HG03565 (cell line): ENCODE results near the gene ARHGAP1.
"Not testable (repeated sequence)": the region's sequence is repeated elsewhere in the genome, so short reads cannot be mapped to it uniquely, and the experiment has no call there.

Source experiments
- ATAC-seq: cut with Tn5 transposase; IDR thresholded peaks from one replicate; pipeline ENCODE4 v1.9.1; 2021; ENCODE audit warnings: mild to moderate bottlenecking, moderate library complexity; ENCODE audit not compliant: unreplicated experiment

Gene ARHGAP1

DNA sequence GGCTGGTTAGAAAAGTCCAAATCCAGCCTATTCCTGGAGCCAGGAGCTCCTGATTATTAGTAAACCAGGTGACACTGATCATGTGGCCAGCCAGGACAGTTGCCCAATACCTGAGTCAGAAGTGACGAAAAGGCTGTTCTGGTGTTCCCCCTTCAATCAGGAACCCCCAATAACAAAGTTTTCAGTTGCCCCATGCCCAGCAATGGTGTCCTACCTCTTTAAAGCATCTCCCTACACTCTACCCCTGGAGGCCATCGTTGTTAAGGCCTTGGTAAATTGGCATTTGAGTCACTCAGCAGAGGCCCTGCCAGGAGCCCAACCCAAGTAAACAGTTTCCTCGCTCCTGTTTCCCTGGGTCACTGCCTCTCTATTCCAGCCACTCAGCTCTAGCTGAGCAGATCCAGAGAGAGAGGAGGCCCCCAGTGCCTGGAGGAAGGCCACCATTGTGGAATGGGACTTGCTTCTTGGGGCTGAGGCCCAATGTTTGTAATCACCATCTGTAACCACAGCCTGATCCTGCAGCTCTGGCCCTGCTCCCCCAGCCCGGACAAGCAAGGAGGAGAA lies 25.0 kb downstream of the ARHGAP1 start:
- ATAC-seq, result no peak

DNA sequence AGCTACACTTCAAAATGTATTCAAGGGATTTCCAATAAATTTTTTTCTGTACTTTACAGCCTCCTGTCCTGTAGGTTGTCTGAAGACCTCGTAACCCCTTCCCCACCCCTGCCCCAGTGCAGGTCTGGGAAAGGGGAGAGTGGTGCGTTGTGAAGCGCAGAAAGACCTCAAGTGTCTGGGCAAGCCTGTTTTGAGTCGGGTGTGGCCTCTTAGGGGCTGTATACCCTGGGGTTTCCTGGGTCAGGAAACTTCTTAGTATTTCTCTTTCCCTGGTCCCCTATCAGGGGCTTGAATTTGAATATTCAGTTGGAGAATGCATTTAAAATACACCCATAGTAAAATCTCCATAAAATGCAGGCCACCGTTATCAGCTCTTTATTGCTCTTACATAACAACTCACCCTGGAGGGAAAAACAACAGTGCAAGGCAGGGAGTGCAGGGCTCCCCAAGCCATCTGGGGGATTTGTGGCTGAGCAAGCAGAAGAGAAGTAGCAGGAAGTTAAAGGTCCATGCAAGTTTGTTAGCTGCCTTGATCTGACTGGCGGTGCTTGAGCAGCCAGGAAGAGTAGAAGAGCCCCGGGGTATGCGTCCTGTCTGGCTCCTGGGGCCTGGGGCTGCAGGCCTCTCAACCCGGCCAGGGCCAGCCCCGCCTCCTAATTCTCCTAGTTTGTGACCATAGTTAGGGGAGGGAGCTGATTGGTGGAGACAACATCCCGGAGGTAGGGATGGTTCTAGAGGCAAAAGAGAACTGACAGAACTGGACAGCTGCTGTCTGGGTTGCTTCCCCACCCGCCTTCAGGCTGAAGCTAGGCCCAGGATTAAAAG lies 25.7 kb downstream of the ARHGAP1 start:
- ATAC-seq, result no peak

DNA sequence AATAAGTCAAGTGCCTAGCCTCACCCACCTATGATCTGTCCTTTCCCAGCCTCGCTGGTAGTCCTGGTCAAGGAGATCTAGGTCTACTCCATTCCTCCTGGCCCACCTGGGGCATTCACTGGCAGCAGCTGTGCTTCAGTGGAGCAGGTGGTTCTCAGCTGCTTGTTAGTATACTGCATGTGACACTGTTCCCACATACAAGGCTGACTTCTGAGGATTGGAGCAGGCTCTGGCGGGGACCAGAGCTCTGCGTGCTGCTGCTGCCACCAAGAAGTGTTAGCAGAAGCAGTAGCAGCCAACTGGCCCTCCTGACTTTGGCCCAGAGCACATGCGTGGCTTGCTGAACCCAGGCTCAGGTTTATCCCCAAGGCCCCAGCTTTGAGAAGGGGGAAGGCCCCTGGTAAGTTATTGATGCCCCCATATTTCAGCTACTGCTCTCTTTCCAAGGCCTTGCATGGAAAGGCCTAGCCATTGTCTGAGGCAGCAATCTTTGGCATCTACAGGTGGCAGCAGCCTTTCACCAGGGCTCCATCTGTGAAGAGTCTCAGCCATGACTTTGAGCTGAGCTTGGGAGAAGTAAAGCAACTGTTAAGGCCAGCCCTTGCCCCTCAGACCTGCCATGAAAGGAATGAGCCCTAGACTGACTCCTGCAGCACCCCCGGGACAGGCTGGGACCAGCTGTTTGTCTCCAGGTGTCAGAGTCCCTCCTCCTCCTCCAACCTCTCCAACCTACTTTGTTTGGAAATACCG lies 26.5 kb downstream of the ARHGAP1 start:
- no peak for ATAC-seq

GRCh38 chr11:46672381-46672839 lies 28.0 kb downstream of the ARHGAP1 start:
- no peak for ATAC-seq

DNA sequence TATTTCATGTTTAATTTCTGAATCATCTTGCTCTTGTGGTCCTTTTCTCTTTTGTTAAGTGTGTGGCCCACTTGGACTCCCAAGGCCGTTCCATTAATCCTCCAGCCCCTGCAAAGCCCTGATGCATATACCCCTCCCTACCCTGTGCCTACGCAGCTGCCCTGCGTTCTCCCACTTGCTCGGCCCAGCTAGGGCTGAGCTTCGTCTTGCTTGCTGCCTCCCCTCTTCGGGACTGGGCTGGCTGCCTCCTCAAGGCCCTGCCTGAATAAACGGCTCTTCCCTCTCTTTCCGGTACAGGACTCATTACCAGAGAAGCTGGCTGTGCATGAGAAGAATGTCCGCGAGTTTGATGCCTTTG lies 28.5 kb downstream of the ARHGAP1 start:
- ATAC-seq, result no peak

DNA sequence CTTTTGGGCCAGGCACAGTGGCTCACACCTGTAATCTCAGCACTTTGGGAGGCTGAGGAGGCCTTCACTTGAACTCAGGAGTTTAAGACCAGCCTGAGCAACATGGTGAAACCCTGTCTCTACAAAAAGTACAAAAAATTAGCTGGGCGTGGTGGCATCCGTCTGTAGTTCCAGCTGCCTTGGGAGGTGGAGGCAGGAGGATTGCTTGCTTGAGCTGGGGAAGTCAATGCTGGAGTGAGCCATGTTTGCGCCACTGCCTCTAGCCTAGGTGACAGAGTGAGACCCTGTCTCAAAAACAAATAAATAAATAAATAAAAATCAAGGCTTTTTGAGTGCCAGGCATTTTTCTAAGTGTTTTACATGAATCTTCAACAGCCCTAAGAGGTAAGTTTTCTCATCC lies 29.9 kb downstream of the ARHGAP1 start:
- not testable (repeated sequence) for ATAC-seq

DNA sequence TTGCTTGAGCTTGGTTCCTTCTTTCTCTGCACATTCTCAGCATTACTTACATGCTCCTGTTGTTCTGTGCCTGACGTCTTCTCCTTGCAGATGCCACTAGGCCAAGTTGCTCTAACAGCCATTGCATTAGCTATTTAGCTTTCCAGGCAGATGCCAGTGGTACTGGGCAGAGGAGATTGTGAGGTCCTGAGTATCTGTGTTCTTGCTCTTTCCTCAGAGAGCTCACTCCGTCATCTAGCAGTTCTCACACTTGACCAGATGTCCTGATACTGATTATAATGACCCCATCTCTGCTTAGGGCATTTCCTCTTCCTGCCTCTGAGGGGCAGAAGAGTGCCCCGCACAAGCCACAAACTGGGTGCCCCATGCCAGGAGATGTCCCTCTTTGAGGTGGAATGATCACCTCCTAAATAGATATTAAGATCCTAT lies 30.7 kb downstream of the ARHGAP1 start:
- no peak for ATAC-seq

- no peak for ATAC-seq
These were observed 31.8 kb downstream of the ARHGAP1 start for GRCh38 chr11:46668480-46669085.

- no peak for ATAC-seq
These were observed 33.4 kb downstream of the ARHGAP1 start for GRCh38 chr11:46667043-46667481.

- no peak for ATAC-seq
These were observed 33.9 kb downstream of the ARHGAP1 start for GRCh38 chr11:46666516-46666915.

DNA sequence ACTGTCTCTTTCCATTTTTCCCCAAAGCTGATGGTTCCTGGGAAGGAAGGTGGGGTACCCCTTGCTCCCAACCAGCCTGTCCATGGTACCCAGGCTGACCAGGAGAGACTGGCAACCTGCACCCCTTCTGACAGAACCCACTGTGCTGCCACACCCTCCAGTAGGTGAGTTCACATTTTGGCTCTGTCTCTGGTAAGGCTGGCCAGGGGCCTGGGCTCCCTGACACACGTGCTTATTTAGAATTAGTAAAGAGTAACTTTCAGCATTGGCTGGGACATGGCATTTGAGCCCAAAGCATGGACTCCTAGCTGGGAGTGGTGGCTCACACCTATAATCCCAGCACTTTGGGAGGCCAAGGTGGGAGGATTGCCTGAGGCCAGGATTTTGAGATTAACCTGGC lies 35.1 kb downstream of the ARHGAP1 start:
- ATAC-seq, result no peak

DNA sequence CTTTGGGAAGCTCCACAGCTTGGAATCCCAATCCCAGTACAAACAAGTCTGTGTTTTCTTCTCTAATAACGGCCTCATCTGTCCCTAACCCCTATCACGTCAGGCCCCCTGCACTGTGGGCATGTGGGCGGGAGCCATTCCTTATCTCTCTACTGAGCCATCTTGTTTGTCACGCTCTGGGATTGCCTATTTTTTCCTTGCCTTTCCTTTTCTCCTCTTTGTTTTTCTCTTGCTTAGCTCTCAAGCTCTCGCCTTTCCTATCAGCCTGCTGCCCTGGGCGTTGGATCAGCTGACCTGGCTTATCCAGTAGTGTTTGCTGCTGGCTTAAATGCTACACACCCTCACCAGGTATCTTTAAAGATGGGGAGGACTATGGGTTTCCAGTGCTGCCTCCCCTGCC lies 35.8 kb downstream of the ARHGAP1 start:
- ATAC-seq, result no peak

DNA sequence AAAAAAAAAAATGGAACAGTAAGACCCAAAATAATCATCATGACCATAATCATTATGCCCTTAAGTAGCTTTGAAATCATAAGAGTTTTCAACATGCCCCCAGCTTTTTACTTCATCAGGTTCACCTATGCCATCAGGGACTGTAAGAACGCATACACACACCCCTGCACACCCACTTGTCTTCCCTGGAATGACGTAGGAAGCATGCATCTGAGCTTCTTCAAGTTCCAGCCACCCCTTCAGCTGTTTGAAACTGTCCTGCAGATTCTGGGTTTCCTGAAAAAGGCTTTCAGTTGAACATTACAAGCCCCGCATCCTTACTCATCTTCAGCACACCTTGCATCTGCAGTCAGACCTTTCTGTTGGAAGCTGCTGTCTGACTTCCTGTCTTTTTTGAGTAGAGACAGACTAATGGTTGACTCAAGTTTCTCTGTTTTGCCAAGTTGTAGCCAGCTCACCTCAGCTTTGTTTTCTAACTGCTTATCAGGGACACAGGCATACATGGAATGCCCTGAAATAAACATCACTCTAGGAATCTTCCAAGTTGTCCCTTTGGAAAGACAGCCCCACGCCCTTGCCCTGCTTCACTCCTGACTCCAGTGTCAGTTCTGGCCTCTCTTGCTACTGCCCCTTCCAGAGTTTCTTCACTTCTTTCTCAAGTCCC lies 37.0 kb downstream of the ARHGAP1 start:
- ATAC-seq, result no peak

DNA sequence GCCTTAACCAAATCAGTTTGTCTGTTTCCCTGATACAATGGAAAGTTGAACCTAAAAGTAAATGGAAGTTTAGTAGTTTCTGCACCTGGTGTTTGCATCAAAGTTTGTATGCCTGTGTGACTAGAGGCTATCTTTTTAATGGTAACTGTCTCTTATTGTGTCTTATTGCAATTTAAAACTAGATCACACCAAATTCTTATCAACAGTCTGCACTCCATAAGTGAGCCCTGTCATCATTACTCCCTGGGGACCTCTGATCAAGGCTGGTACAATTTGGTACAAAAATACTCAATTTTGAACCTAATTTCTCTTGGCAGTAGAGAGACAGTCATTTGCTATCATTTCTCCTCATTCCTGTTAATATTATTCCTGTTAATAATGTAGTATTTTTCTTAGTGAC lies 38.1 kb downstream of the ARHGAP1 start:
- ATAC-seq, result no peak

DNA sequence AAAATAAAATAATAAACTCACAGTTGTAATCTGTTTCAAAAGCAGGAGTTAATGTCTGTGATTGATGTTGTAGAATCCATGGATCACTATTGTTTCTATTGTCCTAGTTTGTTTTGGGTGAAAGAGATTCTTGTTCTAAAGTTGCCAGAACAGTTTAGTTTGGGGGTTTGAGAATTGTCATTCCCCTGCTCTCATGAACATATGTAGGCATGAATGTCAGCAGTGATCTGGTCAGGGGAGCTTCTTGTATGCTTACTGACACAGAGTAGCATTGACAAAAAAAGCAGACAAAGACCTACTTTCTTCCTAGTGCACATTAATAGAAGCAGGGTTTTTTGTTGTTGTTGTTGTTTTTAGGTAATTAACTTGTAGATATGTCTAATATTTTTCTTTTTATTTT lies 38.6 kb downstream of the ARHGAP1 start:
- no peak for ATAC-seq

GRCh38 chr11:46659908-46660307 lies 40.5 kb downstream of the ARHGAP1 start:
- no peak for ATAC-seq

DNA sequence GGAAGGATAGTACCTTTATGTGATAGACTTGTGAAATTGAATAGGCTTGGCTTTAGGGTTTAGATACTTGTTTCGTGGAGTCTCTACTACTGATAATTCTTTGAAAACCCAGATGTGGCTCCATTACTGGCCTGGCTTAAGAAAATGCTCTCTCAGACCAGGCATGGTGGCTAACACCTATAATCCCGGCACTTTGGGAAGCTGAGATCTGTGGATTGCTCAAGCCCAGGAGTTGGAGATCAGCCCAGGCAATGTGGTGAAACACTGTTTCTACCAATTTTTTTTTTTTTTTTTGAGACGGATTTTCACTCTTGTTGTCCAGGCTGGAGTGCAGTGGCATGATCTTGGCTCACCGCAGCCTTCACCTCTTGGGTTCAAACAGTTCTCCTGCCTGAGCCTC lies 42.2 kb downstream of the ARHGAP1 start:
- ATAC-seq, result no peak

- no peak for ATAC-seq
These were observed 43.2 kb downstream of the ARHGAP1 start for GRCh38 chr11:46657186-46657585.

DNA sequence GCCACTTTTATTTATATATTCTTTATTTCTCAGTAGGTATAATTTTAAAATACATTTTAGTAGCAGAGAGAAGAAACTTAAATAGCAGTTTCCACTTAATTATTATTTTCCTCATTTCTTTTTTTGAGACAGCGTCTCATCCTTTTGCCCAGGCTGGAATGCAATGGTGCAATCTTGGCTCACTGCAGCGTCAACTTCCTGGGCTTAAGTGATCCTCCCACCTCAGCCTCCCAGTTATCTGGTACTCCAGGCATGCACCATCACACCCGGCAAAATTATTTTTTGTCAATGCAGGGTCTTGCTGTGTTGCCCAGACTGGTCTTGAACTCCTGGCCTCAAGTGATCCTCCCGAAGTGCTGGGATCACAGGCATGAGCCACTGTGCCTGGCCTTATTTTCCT lies 44.8 kb downstream of the ARHGAP1 start:
- no peak for ATAC-seq

DNA sequence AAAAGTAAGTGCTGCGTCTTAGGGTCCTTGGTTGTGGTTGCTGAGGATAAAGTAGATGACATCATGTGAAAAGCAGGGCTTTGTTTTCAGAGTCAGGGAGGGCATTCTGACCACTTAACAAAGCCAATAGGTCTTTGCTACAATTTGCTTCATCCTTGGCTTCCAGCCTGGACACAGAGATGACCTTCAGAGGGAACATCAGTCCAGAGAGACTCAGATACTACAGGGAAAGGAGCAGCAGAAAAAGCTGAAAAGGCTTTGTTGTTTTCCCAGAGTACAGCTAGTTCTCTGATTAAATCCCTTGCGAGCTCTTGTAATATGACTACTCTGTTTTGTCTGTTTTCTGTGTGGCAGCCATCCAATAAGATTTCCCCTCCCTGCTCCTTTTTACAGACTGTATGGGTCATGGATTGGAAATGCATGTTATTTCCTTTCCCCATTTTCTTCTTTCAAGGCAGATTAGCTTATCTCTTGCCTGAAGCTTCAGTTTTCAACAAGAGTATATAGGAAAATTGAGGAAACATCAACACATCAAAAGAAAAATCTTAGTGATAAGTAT lies 51.2 kb downstream of the ARHGAP1 start:
- no peak for ATAC-seq

DNA sequence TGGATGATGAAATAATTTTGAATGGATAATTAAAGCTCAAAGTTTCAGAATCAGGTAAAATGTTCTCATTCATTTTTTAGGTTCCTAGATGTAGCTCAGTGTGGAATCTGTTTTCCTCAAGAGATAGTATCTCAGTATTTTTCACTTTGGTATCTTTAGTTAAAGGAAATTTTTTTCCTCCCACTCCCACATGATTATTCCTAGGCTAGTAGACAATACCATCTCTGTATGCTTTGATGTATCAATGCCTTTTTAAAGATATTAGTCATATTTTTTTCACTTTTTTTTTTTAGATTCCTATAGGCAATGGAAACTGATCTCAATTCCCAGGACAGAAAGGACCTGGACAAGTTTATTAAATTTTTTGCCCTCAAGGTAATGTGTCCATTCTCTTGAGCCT lies 56.4 kb downstream of the ARHGAP1 start:
- no peak for ATAC-seq
